GM12874 (cell line): ENCODE measurements around the gene RBM23.
A peak's percentile ranks its signal among the peaks of the same experiment; 100 is the strongest.

Experiments used
- TF ChIP-seq, protein P1 (sequence below): IDR thresholded peaks from 2 replicates; pipeline ENCODE4 v1.5.1; 2011; ENCODE audit warnings: low read depth, mild to moderate bottlenecking, control low read depth, low read length, moderate library complexity; ENCODE audit not compliant: insufficient read depth

Gene RBM23

GRCh38 chr14:22850944-22851764 is 67.8 kb downstream of the RBM23 start:
- TF ChIP-seq, protein P1, sequence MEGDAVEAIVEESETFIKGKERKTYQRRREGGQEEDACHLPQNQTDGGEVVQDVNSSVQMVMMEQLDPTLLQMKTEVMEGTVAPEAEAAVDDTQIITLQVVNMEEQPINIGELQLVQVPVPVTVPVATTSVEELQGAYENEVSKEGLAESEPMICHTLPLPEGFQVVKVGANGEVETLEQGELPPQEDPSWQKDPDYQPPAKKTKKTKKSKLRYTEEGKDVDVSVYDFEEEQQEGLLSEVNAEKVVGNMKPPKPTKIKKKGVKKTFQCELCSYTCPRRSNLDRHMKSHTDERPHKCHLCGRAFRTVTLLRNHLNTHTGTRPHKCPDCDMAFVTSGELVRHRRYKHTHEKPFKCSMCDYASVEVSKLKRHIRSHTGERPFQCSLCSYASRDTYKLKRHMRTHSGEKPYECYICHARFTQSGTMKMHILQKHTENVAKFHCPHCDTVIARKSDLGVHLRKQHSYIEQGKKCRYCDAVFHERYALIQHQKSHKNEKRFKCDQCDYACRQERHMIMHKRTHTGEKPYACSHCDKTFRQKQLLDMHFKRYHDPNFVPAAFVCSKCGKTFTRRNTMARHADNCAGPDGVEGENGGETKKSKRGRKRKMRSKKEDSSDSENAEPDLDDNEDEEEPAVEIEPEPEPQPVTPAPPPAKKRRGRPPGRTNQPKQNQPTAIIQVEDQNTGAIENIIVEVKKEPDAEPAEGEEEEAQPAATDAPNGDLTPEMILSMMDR, result no peak

GRCh38 chr14:22849212-22849819 is 69.6 kb downstream of the RBM23 start:
- TF ChIP-seq, protein P1, result no peak

DNA sequence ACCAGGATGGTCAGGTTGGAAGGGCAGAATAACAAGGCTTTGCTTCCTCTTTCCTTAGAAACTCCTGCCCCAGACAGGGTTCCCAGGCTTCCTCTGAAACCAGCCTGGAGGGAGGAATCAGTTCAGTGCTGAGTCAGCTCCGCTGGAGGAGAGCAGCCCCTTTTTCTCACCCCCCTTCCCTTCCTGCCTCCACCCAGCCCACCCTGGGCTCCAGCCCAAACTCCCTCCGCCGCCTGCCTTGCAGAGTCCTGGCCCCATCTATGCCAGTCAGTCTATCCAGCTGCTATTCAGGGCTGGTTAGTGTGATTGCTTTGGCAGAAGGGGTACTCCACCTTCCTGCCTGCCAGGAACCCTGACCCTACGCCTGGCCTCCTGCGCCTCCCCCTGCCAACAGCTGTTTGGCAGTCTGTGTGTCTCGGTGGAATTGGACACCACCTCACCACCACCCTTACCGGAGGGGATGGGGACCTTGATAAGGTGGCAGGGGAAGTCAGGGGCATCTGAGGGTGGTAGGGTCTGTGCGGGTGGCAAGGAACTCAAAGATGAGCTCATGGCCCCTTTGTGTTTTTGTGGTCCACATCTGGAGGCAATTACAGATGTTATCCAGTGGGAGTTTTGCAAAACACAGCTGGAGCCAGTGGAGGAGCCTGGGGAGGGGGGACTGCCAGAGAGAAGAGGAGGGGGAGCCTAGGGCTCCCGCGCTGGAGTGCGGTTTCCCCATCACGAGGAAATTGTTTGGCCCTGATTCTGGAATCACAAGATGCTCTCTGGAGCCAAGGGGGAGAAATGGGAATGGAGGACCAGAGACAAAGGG is 70.4 kb downstream of the RBM23 start:
- TF ChIP-seq, protein P1, result no peak

- TF ChIP-seq, protein P1, result peak; percentile 52
These were observed 71.1 kb downstream of the RBM23 start for GRCh38 chr14:22847661-22848341.

DNA sequence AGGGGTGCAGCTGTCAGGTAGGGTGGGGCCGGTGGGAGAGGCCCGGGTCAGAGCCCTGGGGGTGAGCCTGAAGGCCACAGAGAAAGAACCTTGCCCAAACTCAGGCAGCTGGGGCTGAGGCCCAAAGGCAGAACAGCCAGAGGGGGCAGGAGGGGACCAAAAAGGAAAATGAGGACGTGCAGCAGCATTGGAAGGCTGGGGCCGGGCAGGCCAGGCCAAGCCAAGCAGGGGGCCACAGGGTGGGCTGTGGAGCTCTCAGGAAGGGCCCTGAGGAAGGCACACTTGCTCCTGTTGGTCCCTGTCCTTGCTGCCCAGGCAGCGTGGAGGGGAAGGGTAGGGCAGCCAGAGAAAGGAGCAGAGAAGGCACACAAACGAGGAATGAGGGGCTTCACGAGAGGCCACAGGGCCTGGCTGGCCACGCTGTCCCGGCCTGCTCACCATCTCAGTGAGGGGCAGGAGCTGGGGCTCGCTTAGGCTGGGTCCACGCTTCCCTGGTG is 72.1 kb downstream of the RBM23 start:
- TF ChIP-seq, protein P1, result no peak

DNA sequence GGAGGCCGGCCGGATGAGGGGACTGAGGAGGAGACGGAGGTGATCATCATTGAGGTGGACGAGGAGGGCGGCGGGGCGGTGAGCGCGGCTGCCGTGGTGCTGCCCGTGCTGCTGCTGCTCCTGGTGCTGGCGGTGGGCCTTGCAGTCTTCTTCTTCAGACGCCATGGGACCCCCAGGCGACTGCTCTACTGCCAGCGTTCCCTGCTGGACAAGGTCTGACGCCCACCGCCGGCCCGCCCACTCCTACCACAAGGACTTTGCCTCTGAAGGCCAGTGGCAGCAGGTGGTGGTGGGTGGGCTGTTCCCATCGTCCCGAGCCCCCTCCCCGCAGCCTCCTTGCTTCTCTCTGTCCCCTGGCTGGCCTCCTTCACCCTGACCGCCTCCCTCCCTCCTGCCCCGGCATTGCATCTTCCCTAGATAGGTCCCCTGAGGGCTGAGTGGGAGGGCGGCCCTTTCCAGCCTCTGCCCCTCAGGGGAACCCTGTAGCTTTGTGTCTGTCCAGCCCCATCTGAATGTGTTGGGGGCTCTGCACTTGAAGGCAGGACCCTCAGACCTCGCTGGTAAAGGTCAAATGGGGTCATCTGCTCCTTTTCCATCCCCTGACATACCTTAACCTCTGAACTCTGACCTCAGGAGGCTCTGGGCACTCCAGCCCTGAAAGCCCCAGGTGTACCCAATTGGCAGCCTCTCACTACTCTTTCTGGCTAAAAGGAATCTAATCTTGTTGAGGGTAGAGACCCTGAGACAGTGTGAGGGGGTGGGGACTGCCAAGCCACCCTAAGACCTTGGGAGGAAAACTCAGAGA is 72.9 kb downstream of the RBM23 start:
- TF ChIP-seq, protein P1, result no peak
